HuH-7.5 (cell line): Measurements from ENCODE around the gene SMARCD2.
"Not testable (repeated sequence)": the region's sequence is repeated elsewhere in the genome, so short reads cannot be mapped to it uniquely, and the experiment has no call there.

ENCODE experiments used
- DNase-seq: peaks from one replicate; pipeline ENCODE4 v3.0.0; 2011; ENCODE audit warnings: low spot score

SMARCD2 gene

GRCh38 chr17:63800783-63801182, 41.7 kb downstream of the SMARCD2 start:
- no peak for DNase-seq

GRCh38 chr17:63798572-63799106, 43.8 kb downstream of the SMARCD2 start:
- DNase-seq: no peak

- DNase-seq: not testable (repeated sequence)
These were observed 46.1 kb downstream of the SMARCD2 start for GRCh38 chr17:63796375-63796774.

- DNase-seq: no peak
These were observed 50.3 kb downstream of the SMARCD2 start for GRCh38 chr17:63792055-63792729.

GRCh38 chr17:63790057-63790456, 52.4 kb downstream of the SMARCD2 start:
- DNase-seq: no peak

DNA sequence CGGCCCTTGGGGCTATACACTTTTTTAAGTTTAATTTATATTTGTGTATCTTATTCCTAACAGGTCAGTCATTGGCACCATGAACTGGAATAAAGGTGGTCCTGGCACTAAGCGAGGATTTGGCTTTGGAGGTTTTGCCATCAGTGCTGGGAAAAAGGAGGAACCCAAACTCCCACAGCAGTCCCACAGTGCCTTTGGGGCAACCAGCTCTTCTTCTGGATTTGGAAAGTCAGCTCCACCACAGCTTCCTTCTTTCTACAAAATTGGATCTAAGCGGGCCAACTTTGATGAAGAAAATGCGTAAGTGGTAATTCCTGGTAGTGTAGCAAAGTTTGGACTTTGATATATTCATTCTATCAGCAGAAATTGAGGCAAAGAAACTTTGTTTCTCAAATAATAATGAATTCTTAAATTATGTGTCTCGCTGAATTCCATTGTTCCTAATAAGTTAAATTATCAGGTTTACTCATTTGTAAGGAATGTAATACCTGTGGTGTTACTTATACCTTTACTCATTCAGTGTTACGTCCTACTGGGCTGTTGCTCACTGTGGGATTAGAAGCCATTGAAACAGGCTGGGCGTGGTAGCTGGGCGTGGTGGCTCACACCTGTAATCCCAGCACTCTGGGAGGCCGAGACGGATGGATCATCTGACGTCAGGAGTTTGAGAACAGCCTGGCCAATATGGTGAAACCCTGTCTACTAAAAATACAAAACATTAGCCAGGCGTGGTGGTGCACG, 55.3 kb downstream of the SMARCD2 start:
- DNase-seq: no peak

DNA sequence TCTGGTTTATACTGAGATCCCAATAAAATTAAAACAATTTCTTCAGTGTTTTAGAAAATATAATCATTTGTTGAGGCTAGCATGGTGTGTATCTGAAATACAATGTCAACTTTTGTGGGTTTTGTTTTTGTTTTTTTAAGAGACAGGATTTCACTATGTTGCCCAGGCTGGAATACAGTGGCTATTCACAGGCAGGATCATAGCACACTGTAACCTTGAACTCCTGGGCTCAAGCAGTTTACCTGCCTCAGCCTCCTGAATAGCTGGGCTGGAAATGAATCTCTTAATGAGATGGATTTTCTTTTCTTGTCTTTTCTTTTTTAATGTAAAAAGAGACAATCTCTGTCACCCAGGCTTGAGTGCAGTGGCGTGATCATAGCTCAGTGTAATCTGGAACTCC, 56.4 kb downstream of the SMARCD2 start:
- DNase-seq: no peak

GRCh38 chr17:63785556-63785955, 56.9 kb downstream of the SMARCD2 start:
- no peak for DNase-seq

DNA sequence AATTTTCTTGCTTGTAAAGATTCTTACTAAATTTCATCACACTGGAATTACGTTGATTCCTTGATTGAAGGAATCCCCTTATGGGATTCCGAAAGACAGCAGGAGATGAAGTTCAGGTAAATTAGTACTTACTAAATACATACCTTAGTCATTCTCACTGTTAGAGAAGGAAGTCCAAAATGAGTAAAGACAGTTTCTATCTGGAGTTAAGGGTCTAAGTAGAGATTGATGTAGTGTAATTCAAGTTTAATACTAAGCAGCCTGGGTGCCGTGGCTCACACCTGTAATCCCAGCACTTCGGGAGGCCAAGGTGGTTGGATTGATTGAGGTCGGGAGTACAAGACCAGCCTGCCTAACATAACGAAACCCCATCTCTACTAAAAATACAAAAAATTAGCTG, 59.0 kb downstream of the SMARCD2 start:
- DNase-seq: no peak
